HG03571 (cell line): ENCODE measurements around the gene RXRA.

Experiments
- ATAC-seq: cut with Tn5 transposase; IDR thresholded peaks from one replicate; pipeline ENCODE4 v1.9.1; 2021; ENCODE audit not compliant: unreplicated experiment

RXRA gene

GRCh38 chr9:134413112-134413715, 87.0 kb downstream of the RXRA start:
- ATAC-seq, result no peak

- ATAC-seq, result no peak
Observed at GRCh38 chr9:134413890-134414623, 87.8 kb downstream of the RXRA start.

- ATAC-seq, result no peak
Observed at GRCh38 chr9:134414900-134415425, 88.7 kb downstream of the RXRA start.

- no peak for ATAC-seq
Observed at GRCh38 chr9:134416385-134417015, 90.2 kb downstream of the RXRA start.

GRCh38 chr9:134418354-134418753, 92.1 kb downstream of the RXRA start:
- ATAC-seq, result no peak

- ATAC-seq, result no peak
Observed at GRCh38 chr9:134419000-134419683, 92.9 kb downstream of the RXRA start.

- no peak for ATAC-seq
Observed at GRCh38 chr9:134419684-134420076, 93.4 kb downstream of the RXRA start.

GRCh38 chr9:134420281-134420845, 94.1 kb downstream of the RXRA start:
- no peak for ATAC-seq

- no peak for ATAC-seq
Observed at GRCh38 chr9:134420974-134421432, 94.7 kb downstream of the RXRA start.

- ATAC-seq, result no peak
Observed at GRCh38 chr9:134421888-134422287, 95.6 kb downstream of the RXRA start.

- no peak for ATAC-seq
Observed at GRCh38 chr9:134422301-134423090, 96.2 kb downstream of the RXRA start.

GRCh38 chr9:134423166-134423565, 96.9 kb downstream of the RXRA start:
- no peak for ATAC-seq

GRCh38 chr9:134423749-134424148, 97.5 kb downstream of the RXRA start:
- ATAC-seq, result no peak

GRCh38 chr9:134424818-134425217, 98.6 kb downstream of the RXRA start:
- ATAC-seq, result no peak

GRCh38 chr9:134425401-134425800, 99.1 kb downstream of the RXRA start:
- no peak for ATAC-seq

GRCh38 chr9:134425812-134426211, 99.6 kb downstream of the RXRA start:
- ATAC-seq, result no peak

GRCh38 chr9:134426436-134426835, 100.2 kb downstream of the RXRA start:
- ATAC-seq, result no peak

GRCh38 chr9:134427153-134427782, 101.0 kb downstream of the RXRA start:
- ATAC-seq, result no peak

- no peak for ATAC-seq
Observed at GRCh38 chr9:134428559-134428958, 102.3 kb downstream of the RXRA start.

GRCh38 chr9:134429007-134429406, 102.8 kb downstream of the RXRA start:
- ATAC-seq, result no peak
